GM19239 (cell line): ENCODE data around the gene CPNE7.

ENCODE experiments used
- DNase-seq: peaks from one replicate; pipeline ENCODE4 v3.0.0; 2011; ENCODE audit warnings: low spot score; ENCODE audit not compliant: insufficient read length
- FAIRE-seq: peaks from 2 replicates; lab custom pipeline; 2011; peaks lifted over from hg19 to GRCh38; lab: Jason Lieb, UNC

The CPNE7 gene

DNA sequence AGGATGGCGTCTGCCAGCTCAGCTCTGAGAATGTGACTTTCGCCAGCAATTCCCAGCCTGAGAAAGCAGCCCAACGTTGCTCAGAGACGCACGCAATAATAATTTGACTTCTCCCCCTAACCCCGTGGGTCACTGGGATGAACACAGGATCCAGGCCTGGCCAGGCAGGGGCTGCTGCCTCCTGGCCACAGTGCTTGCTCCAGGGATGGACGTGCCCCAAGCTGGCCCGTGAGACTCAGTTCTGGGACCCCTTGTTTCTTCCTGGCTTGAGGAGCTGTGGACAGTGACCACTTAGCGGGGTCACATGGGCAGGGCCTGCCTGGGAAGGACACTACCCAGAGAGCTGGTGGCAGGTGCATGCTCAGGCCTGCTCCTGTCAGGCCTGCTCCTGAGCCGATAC, 24.3 kb downstream of the CPNE7 start:
- FAIRE-seq, result no peak
- DNase-seq, result no peak

DNA sequence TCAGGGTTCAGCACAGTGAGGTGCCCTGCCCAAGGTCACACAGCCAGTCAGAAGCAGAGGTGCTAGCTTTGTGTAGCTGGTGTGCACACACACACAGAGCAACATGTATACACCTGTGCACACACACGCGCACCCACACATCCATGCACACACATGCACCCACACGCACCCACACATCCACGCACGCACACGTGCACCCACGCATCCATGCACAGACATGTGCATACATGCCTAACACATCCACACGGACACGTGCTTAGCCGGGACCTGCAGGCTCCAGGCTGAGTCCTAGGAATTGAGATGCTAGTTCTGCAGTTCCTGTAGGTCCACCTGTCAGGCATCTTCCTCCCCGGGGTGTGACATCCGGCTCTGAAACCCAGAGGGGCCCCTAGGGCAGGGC, 24.9 kb downstream of the CPNE7 start:
- DNase-seq (no peak), FAIRE-seq (no peak)

DNA sequence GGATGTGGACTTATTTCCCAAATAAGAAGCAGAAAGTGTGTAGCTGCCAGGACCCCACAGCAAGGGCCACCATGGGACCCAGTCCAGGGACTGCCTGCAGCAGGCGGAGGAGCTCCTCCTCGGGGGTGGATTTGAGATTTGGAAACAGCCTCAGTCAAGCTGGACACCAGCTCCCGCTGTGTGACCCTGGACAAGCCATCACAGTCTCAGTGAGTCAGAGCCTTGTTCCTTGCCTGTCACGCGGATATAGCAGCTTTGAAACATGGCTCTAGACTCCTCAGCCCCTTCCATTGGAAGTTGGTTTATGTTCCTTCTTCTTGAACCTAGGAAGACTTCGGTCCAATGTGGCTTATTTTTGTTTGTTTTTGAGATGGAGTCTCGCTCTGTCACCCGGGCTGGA, 25.4 kb downstream of the CPNE7 start:
- DNase-seq, result no peak
- no peak for FAIRE-seq

DNA sequence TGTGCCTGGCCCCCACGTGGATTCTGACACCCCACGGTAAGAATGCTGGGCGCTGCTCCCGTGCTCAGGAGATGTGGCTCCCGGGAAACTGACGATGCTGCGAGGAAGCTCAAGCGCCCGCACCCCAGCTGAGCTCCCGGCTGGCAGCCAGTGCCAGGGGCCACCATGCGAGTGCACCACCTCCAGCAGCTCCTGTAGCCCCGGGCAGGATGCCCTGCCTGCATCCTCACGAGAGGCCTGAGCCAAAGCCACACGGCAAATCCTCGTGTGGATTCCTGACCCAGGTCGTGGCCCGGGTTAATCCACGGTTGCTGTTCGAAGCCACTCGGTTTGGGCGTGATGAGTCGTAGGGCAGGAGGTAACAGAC, 26.3 kb downstream of the CPNE7 start:
- FAIRE-seq, result no peak
- DNase-seq, result no peak

DNA sequence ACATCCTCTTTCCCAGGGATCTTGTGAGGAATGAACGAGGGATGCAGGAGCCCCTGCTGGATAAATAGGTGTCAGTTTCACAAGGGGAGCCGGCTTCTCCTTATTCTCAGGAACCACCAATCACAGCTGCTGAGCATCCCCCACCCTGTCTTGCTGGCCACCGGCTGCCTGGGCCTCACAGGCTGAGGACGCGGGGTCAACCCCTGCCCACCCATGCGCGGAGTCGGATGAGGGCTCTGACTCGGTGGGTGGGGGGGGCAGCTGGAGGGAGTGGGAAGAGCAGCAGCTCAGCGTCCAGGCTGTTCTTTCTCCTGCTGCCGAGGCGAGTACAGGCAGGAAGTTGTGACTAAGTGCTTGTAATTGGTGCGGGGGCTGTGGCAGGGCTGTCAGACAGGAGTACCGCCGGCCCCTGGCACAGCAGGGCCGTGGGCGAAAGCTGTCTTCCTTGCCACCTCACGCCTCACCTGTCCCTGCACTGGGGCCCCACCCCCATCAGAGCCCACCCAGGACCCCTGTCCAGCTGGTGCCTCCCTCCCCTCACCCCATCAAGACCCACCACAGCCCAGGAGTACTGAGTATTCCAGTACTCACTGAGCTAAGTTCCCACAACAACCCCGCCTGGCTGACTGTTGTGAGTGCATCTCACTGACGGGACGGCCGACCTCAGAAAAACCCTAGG, 26.9 kb downstream of the CPNE7 start:
- FAIRE-seq, result no peak
- no peak for DNase-seq

DNA sequence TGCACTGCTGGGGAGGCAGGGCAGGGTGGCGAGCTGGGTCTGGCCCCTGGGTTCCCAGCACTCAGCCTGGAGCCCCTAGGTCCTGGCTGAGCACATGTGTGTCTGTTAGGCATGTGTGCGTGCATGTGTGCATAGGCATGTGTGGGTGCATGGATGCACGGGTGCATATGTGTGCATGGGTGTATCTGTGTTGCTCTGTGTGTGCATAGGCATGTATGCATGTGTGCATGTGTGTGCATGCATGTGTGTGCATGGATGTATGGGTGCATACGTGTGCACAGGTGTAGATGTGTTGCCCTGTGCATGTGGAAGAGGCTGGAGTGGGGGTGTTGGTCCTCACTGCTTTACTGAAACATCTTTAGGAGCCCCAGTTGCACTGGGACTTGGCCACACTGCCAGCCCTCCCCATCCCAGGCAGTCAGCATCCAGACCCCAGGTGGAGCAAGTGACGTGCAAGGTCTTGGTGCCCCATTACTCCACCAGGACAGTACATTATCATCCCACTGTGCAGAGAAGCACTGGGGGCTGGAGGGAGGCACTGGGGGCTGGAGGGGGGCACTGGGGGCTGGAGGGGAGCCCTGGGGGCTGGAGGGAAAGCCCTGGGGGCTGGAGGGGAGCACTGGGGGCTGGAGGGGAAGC, 27.5 kb downstream of the CPNE7 start:
- DNase-seq, result no peak
- FAIRE-seq, result no peak

DNA sequence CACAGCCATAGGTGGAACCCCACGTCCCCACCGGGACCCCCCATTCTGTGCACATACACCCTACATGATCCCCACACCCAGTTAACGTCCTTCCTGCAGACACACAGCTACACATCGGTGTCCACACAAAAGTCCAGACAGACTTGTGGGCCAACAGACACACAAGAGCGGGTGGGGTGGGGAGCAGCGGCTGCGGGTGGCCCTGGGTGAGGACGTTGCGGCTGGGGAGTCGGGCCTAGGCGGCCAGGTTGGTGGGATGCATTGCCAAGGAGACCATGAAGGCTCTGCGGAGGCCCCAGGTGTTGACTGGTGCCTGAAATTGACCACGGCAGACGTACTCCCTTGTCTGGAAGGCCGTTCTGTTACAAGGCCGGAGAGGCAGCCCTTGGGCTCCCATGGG, 29.2 kb downstream of the CPNE7 start:
- FAIRE-seq (no peak), DNase-seq (no peak)

DNA sequence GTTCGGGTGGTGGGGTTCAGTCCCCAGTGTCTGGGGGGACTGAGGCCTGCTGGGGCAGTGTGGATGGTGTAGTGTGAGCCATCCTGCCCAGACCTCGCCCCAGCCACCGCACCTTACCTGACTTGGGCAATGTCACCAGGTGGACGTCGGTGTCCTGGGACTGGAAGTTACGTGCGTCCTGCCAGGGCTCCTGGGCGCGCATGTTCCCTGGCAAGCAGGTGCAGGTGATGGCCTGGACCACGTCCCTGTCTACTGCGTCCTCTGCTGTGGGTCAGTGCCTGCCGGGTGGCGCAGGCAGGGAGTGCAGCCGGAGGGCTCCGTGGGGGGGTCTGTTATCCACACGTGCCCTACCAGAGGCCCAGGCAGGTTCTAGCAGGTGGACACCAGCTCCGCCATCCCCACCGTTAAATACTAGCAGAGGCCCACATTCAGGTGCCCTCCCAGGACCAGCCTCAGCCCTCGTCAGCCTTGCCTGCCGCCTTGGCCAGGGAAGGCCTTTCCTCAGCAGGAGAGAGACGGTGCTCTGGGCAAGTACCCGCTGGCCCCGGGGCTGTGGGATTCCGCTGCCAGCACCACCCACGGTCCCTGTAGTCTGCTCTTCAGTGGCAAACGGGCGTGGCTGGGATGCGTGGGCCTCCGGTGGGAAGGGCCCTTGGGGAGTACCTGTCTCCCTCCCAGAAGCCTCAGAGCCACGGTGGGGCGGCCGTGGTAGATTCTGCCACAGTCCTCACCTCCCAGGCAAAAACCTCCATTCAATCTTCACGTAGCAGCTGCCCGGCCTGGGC, 29.8 kb downstream of the CPNE7 start:
- FAIRE-seq (no peak), DNase-seq (no peak)

DNA sequence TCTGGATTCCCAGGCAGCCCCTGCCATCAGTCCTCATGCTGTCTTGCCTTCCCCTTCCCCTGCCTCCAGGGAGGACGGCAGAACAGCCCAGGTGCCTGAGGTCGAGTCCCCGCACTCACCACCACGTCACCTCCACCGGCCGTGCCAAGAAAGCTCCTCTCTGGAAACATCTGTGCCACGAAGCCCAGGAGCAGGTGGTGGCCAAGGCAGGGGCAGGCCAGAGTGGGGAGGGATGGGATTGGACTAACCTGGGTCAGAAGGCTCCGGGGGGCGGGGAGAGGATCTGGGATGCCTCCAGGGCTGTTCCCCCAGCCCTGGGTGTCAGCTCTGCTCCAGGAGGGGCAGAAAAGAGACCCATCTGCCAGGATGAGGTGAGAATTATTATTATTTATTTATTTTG, 30.4 kb downstream of the CPNE7 start:
- FAIRE-seq (no peak), DNase-seq (no peak)

DNA sequence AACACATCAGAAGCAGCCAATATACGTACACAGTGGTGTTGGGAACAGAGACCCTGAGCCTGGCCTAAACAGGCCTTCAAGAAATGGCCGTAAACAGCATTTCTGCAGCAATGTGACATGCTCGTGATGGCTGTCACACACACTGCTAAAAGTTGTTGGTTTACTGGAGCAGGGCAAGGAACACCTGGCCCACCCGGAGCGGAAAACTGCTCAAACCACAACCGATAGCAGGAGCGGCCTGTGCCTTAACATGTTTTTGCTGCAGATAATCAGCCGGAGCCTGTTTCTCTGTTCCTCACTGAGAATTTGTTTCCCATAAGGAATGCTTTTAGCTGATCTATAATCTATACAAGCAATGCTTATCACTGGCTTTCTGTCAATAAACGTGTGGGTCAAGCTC, 31.9 kb downstream of the CPNE7 start:
- DNase-seq (no peak), FAIRE-seq (no peak)

DNA sequence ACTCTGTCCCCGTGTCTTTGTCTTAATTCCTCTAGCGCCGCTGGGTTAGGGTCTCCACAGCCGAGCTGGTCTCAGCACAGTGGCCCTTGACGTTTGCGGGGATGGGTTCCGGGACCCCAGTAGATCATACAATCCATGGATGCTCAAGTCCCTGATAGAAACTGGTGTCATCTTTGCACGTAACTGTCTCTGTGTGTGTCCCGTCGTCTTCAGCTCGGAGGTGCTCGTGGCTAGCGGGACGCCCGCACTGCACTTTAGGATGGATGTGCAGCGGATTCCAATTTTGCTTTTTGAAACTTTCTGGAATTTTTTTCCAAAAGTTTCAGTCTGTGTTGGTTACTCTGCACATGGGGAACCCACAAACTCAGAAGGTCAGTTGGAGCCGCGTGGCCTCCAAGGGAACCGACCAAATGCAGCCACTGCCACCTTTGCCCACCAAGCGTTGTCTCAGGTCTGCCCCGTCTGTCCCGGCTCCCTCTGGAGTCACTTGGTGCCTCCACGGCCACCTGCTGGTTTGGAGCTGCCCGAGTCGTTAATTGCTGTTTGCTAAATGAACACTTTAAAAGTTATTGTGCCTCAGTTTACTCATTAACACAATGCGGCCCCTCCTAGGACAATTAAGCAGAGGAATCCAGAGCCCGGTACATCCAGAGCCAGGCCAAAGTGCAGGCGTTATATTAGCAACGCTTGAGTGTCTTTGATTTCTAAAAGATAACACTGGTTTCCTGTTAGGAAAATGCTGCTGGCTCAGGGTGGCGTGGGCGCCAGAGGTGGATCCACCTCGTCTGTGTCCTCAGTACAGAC, 32.6 kb downstream of the CPNE7 start:
- no peak for DNase-seq
- no peak for FAIRE-seq

DNA sequence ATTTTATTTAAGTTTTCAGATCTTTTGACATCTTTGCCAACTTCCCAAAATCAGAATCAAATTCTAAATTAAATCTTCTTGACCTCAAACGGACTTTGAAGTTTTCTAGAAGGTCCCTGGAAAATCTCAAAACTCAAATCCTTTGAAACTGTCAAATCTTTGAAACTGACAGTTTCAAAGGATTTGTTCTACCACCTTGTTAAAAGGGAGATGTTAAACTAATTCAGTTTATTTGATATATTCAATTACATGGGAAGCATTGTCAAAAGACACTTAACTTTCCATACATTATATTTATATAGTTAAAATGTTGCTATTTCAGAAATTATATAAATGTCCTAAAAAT, 34.5 kb downstream of the CPNE7 start:
- DNase-seq (no peak), FAIRE-seq (no peak)

DNA sequence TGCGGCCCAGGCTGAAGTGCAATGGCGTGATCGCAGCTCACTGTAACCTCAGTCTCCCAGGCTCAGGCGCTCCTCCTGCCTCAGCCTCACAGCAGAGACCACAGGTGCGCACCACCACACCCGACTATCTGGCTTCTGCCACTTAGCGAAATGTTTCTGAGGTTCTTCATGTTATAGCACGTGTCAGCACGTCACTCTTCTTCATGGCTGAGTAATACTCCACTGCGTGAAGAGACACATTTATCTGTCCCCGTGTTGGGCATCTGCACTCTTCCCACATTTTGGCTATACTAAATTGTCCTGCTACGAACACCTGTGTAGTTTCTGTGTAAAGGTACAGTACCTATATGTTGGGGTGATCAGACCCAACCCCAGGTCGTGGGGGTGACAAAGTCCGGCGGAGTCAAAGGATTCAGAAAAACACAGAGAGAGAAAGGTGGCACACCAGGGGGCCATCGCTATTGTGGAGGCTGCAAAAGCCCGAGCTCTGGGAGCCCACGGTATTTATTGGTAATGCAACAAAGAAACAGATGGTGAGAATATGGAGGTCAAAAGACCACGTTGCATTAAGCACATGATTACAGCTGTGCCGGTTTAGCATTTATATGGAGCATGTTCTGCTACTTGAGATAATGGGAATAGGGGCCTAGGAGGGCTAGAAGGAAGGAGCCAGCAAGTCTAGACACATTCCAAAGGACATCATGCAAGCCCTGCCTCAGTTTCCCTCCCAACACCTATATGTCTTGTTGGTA, 37.0 kb downstream of the CPNE7 start:
- DNase-seq (no peak), FAIRE-seq (no peak)

DNA sequence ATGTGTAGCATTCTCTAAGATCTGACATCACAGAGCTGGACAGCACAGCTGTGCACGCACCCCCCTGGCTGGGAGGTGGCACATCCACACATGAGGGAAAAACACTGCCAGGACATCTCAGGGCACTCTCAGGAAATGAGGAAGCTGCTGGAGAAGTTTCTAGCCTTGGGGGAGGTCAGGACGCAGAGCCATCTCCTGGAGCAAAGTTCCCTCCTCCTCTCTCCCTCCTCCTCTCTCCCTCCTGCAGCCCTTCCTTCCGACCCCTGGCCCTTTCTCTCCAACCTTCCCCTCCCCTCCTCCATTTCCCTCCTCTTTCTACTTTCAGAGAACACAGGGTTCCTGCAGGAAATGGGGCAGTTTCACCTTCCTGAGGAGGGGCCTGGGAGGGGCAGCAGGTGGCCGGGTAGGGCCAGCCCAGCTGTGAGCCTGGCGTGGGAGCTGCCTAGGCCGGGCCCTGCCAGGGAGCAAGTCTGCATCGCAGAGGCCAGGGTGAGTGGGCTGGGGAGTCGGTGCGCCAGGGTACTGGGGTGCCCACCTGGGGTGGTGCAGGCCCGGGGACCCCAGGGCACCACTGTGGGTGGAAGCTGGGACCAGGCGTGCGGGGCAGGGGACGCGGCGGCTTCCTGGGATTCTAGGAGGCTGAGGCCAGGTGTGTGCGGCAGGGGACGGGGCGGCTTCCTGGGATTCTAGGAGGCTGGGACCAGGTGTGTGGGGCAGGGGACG, 37.8 kb downstream of the CPNE7 start, which contains the start of gene DPEP1:
TSS of gene DPEP1 (plus strand) at position 412 of the 723 bp plus-strand sequence. CDS start 16,769 bp downstream, outside the sequence.
- no peak for DNase-seq
- no peak for FAIRE-seq

DNA sequence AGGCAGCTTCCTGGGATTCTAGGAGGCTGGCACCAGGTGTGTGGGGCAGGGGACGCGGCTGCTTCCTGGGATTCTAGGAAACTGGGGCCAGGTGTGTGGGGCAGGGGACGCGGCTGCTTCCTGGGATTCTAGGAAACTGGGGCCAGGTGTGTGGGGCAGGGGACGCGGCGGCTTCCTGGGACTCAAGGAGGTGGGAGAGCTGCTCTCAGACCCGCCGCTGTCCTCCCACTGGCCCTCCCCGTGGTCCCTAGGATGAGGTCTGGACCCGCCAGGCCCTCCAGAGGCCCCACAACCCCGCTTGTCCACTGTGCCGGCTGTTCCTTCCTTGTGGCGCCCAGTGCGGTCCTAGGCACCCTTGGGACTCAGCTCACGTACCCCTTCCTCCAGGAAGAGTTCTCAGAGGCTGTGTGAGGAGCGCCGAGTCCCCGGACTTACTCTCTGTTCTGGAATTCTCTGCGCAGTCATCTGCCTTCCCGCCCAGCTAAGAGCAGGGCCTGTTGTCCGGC, 38.4 kb downstream of the CPNE7 start:
- FAIRE-seq, result no peak
- no peak for DNase-seq

DNA sequence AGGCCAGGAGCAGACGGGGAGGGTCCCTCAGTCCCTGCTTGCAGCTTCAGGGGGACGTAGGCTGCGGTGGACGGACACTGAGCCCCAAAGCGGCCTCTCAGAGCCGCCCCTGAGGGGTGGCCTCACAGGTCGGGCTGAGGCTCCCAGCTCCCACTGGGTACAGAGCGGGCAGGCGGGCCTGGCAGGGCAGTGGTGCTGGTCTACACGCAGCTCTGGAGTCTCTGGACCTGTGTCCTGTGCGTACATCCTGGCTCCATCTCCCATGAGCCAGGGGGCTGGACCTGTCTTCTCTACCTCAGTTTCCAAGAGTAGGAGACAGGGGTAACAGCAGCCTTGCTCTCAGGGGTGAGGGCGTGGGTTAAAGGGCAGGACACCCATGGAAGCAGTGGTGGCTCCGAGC, 39.6 kb downstream of the CPNE7 start:
- FAIRE-seq (no peak), DNase-seq (no peak)

DNA sequence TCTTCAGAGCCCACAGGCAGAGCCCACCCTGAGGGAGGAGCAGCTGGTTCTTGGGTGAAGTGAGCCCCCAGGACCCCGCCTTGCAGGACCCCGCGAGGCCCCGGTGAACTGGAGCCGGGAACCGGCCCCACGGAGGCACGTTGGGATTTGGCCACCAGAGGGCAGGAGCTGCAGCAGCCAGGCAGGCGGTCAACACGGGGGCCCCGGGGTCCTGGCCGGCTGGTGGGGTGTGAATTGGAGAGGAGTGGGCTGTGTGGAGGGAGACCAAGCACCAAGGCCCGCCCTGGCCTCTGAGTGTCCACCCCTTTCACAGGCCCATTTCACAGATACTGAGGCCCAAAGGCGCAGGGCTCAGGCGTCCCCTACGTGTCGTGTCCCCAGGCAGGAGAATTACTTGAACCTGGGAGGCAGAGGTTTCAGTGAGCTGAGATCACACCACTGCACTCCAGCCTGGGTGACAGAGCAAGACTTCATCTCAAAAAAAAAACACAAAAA, 40.1 kb downstream of the CPNE7 start:
- FAIRE-seq (no peak), DNase-seq (peak; percentile 53)

DNA sequence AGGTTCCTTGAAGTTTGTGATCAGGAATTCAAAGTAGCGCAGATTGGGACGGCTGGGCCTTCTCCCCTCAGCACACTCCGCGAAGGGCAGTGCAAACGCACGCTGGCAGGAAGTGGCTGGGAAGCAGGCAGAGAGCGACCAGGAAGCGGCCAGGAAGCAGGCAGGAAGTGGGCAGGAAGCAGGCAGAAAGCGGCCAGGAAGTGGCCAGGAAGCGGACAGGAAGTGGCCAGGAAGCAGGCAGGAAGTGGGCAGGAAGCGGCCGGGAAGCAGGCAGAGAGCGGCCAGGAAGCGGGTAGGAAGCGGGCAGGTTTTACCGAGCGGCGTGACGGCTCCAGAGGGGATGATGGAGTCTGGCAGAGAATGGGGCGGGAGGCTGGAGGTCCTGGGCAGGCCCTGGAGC, 41.1 kb downstream of the CPNE7 start:
- FAIRE-seq, result no peak

DNA sequence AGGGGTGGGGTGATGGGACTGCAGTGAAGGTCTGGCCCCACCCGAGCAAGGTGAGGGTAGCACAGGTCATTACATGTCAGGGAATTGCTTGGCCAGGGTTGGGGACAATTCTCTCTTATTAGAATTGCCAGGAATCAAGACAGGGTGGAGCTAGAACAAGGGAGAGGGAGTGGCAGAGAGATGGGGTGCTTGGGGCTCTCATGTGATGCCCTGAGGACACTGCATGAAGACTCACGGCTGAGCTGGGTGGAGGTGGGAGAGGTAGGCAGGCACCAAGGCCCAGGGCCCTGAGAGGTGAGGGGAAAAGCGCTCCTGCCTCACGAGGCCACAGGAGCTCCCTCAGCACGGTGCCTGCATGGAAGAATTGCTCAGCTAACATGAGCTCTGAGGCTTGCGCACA, 41.5 kb downstream of the CPNE7 start:
- FAIRE-seq, result no peak

More for the DNA sequence above, 41.1 kb downstream of the CPNE7 start:
- DNase-seq, result no peak

More for the DNA sequence above, 41.5 kb downstream of the CPNE7 start:
- DNase-seq, result no peak
